ENCODE measurements around the gene DTD1.

DTD1 gene

DNA sequence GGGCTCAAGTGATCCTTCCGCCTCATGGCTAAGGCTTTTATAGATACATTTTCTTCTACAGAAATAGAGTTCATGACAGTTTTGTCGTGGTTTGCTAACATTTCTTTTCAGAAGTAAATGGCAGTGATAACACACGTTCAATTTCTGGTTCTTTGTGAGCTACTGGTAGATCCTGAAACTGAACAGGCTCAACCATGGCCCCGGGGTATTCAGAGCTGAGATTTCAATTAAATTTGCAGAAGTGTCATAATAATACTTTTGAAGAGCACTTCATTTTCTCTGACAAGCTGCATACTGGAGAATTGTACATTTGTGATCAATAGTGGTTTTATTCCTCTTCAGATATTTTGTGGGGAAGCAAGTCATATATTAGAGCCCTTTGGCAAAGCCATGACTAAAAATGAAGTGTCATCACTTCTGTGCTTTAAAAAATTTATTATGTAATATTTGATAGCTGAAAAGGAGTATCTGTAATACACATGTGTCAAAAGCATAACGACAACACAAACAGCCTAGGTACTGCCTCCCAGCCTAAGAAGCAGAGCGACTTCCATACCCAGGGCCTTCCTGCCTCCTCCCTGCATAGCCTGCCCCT, 141.5 kb downstream of the DTD1 start:
- Histone ChIP-seq H3K4me1 (ENCODE audit: insufficient read depth, low read length) (no peaks in the 10 kb centered on the region; the same call in 1 of the 2 replicates), H3K9ac (ENCODE audit: low read depth, low read length) (no peak overlapping the region), H3K9me3 (ENCODE audit: insufficient read depth, low read depth, low read length) (no peaks in the 10 kb centered on the region), H3K36me3 (ENCODE audit: insufficient read depth, low read depth, low read length) (no peaks in the 10 kb centered on the region), H3K27ac (ENCODE audit: low read length) (no peak overlapping the region), H3K27me3 (ENCODE audit: insufficient read depth, low read length) (no peaks in the 10 kb centered on the region), H3K4me3 (ENCODE audit: low read length) (no peak overlapping the region)

GRCh38 chr20:18731940-18732339, 144.1 kb downstream of the DTD1 start:
- Histone ChIP-seq H3K27ac (ENCODE audit: low read length) (no peak overlapping the region), H3K9ac (ENCODE audit: low read depth, low read length) (no peak overlapping the region), H3K4me1 (ENCODE audit: insufficient read depth, low read length) (no peaks in the 10 kb centered on the region), H3K9me3 (ENCODE audit: insufficient read depth, low read depth, low read length) (no peaks in the 10 kb centered on the region), H3K36me3 (ENCODE audit: insufficient read depth, low read depth, low read length) (no peaks in the 10 kb centered on the region), H3K4me3 (ENCODE audit: low read length) (no peak overlapping the region), H3K27me3 (ENCODE audit: insufficient read depth, low read length) (no peaks in the 10 kb centered on the region)

- Histone ChIP-seq H3K4me3 (ENCODE audit: low read length) (no peak overlapping the region), H3K27me3 (ENCODE audit: insufficient read depth, low read length) (no peaks in the 10 kb centered on the region), H3K36me3 (ENCODE audit: insufficient read depth, low read depth, low read length) (no peaks in the 10 kb centered on the region), H3K4me1 (ENCODE audit: insufficient read depth, low read length) (peaks cover 6% of the 10 kb centered on the region; the same call in 1 of the 2 replicates), H3K27ac (ENCODE audit: low read length) (no peak overlapping the region), H3K9ac (ENCODE audit: low read depth, low read length) (no peak overlapping the region), H3K9me3 (ENCODE audit: insufficient read depth, low read depth, low read length) (no peaks in the 10 kb centered on the region)
These were observed 146.8 kb downstream of the DTD1 start for GRCh38 chr20:18734525-18735189.

DNA sequence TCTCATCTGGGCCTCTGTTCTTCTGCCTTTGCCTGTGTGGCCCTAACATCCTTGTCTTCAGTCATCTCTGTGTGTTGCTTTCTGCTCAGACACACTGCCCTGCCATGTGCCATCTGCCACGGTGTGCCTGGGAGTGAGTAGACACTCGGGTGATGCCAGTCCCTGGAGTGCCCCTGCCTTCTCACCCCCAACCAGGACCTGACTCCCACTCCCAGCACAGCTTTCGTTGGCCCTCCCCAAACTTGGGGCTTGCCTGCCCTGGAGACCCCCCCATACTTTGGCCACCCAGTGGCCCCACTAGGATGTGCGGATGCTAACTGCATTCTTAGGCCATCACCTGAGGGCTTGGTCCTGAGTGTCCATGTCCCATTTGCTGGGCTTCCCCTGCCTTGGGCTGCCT, 149.3 kb downstream of the DTD1 start:
- H3K4me1 ChIP-seq (ENCODE audit: insufficient read depth, low read length): peaks cover 8% of the 10 kb centered on the region; the same call in 1 of the 2 replicates
- H3K27me3 ChIP-seq (ENCODE audit: insufficient read depth, low read length): no peaks in the 10 kb centered on the region
- H3K4me3 ChIP-seq (ENCODE audit: low read length): no peak overlapping the region
- no peaks in the 10 kb centered on the region for H3K9me3 ChIP-seq (ENCODE audit: insufficient read depth, low read depth, low read length)
- H3K36me3 ChIP-seq (ENCODE audit: insufficient read depth, low read depth, low read length): no peaks in the 10 kb centered on the region
- no peak overlapping the region for H3K9ac ChIP-seq (ENCODE audit: low read depth, low read length)
- H3K27ac ChIP-seq (ENCODE audit: low read length): no peak overlapping the region

GRCh38 chr20:18738055-18738454, 150.2 kb downstream of the DTD1 start:
- Histone ChIP-seq H3K4me3 (ENCODE audit: low read length) (no peak overlapping the region), H3K27me3 (ENCODE audit: insufficient read depth, low read length) (no peaks in the 10 kb centered on the region), H3K4me1 (ENCODE audit: insufficient read depth, low read length) (peaks cover 8% of the 10 kb centered on the region; the same call in 1 of the 2 replicates), H3K36me3 (ENCODE audit: insufficient read depth, low read depth, low read length) (no peaks in the 10 kb centered on the region), H3K9me3 (ENCODE audit: insufficient read depth, low read depth, low read length) (no peaks in the 10 kb centered on the region), H3K27ac (ENCODE audit: low read length) (no peak overlapping the region), H3K9ac (ENCODE audit: low read depth, low read length) (no peak overlapping the region)

DNA sequence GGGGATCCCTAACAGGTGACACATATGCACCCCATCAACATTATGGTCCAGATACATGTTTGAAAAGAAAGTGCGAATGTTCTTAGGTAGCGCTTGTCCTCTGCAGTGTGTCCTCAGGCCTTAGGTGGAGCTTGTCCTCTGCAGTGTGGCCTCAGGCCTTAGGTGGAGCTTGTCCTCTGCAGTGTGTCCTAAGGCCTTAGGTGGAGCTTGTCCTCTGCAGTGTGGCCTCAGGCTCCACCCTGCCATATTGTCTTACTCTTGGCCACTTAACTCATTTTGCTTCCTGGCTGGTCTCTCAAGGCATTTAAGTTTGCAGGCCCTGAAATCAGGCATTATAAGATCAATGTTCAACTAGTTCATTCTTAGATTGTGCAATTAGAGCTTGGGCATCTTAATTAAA, 151.0 kb downstream of the DTD1 start:
- Histone ChIP-seq H3K4me1 (ENCODE audit: insufficient read depth, low read length) (peaks cover 8% of the 10 kb centered on the region; the same call in 1 of the 2 replicates), H3K27me3 (ENCODE audit: insufficient read depth, low read length) (no peaks in the 10 kb centered on the region), H3K9ac (ENCODE audit: low read depth, low read length) (no peak overlapping the region), H3K4me3 (ENCODE audit: low read length) (no peak overlapping the region), H3K9me3 (ENCODE audit: insufficient read depth, low read depth, low read length) (no peaks in the 10 kb centered on the region), H3K27ac (ENCODE audit: low read length) (no peak overlapping the region), H3K36me3 (ENCODE audit: insufficient read depth, low read depth, low read length) (no peaks in the 10 kb centered on the region)

GRCh38 chr20:18739751-18740166, 151.9 kb downstream of the DTD1 start:
- Histone ChIP-seq H3K4me1 (ENCODE audit: insufficient read depth, low read length) (peaks cover 8% of the 10 kb centered on the region; the same call in 1 of the 2 replicates), H3K9me3 (ENCODE audit: insufficient read depth, low read depth, low read length) (no peaks in the 10 kb centered on the region), H3K36me3 (ENCODE audit: insufficient read depth, low read depth, low read length) (no peaks in the 10 kb centered on the region), H3K9ac (ENCODE audit: low read depth, low read length) (no peak overlapping the region; the same call in 1 of the 2 replicates), H3K27me3 (ENCODE audit: insufficient read depth, low read length) (no peaks in the 10 kb centered on the region), H3K4me3 (ENCODE audit: low read length) (no peak overlapping the region), H3K27ac (ENCODE audit: low read length) (no peak overlapping the region)

- Histone ChIP-seq H3K27ac (ENCODE audit: low read length) (no peak overlapping the region), H3K4me1 (ENCODE audit: insufficient read depth, low read length) (peaks cover 8% of the 10 kb centered on the region; the same call in 1 of the 2 replicates), H3K4me3 (ENCODE audit: low read length) (no peak overlapping the region), H3K9ac (ENCODE audit: low read depth, low read length) (no peak overlapping the region), H3K36me3 (ENCODE audit: insufficient read depth, low read depth, low read length) (no peaks in the 10 kb centered on the region), H3K9me3 (ENCODE audit: insufficient read depth, low read depth, low read length) (no peaks in the 10 kb centered on the region), H3K27me3 (ENCODE audit: insufficient read depth, low read length) (no peaks in the 10 kb centered on the region)
These were observed 152.9 kb downstream of the DTD1 start for GRCh38 chr20:18740726-18741125.

DNA sequence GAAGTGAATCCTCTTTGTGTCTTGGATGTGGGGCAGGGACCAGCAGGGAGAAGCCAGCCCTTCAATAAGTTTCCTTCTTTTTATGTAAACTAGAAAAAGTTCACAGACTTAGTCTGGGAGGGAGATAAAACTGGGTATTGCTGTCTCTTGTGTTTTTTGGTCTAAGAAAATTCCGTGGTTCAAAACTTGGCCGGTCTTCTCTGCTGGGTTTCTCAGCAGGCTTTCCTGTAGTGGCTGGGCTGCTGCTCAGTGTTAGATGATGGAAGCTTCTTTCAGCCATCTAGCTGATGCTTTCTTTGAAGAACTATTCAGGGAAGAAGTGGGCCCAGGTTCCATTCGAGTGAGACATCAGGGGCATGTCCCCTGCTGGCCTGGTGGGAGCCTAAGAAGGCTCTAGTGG, 155.0 kb downstream of the DTD1 start:
- no peaks in the 10 kb centered on the region for H3K27me3 ChIP-seq (ENCODE audit: insufficient read depth, low read length)
- H3K36me3 ChIP-seq (ENCODE audit: insufficient read depth, low read depth, low read length): no peaks in the 10 kb centered on the region
- H3K9ac ChIP-seq (ENCODE audit: low read depth, low read length): no peak overlapping the region
- peaks cover 8% of the 10 kb centered on the region; the same call in 1 of the 2 replicates for H3K4me1 ChIP-seq (ENCODE audit: insufficient read depth, low read length)
- no peak overlapping the region for H3K4me3 ChIP-seq (ENCODE audit: low read length)
- no peak overlapping the region for H3K27ac ChIP-seq (ENCODE audit: low read length)
- no peaks in the 10 kb centered on the region for H3K9me3 ChIP-seq (ENCODE audit: insufficient read depth, low read depth, low read length)

- H3K27ac ChIP-seq (ENCODE audit: low read length): no peak overlapping the region
- no peak overlapping the region for H3K4me3 ChIP-seq (ENCODE audit: low read length)
- H3K4me1 ChIP-seq (ENCODE audit: insufficient read depth, low read length): peaks cover 8% of the 10 kb centered on the region; the same call in 1 of the 2 replicates
- H3K9me3 ChIP-seq (ENCODE audit: insufficient read depth, low read depth, low read length): no peaks in the 10 kb centered on the region
- H3K27me3 ChIP-seq (ENCODE audit: insufficient read depth, low read length): no peaks in the 10 kb centered on the region
- H3K36me3 ChIP-seq (ENCODE audit: insufficient read depth, low read depth, low read length): no peaks in the 10 kb centered on the region
- H3K9ac ChIP-seq (ENCODE audit: low read depth, low read length): no peak overlapping the region
These were observed 156.0 kb downstream of the DTD1 start for GRCh38 chr20:18743665-18744440.

DNA sequence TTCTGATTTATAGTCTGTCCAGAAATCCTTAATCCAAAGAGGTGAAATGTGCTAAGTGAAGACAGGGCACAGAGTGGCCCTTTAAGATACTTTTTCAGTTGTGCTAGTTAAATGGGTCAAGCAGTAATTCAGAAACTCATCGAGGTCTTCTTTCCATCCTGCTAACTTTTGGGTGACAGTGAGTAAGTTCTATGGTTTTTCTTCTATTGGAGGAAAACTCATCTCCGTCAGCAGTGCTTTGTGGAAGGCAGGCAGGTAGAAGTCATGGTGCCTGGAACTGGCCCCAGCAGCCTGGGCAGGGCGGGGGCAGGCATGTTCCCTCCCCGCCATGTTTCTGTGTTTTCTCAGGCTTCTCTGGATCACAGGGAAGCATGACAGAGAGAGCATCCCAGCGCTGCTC, 159.2 kb downstream of the DTD1 start:
- Histone ChIP-seq H3K4me1 (ENCODE audit: insufficient read depth, low read length) (no peaks in the 10 kb centered on the region; the same call in 1 of the 2 replicates), H3K4me3 (ENCODE audit: low read length) (no peak overlapping the region), H3K27me3 (ENCODE audit: insufficient read depth, low read length) (no peaks in the 10 kb centered on the region), H3K9ac (ENCODE audit: low read depth, low read length) (no peak overlapping the region), H3K36me3 (ENCODE audit: insufficient read depth, low read depth, low read length) (no peaks in the 10 kb centered on the region), H3K9me3 (ENCODE audit: insufficient read depth, low read depth, low read length) (no peaks in the 10 kb centered on the region), H3K27ac (ENCODE audit: low read length) (no peak overlapping the region)
